SU-DHL-6 (cell line): ENCODE measurements around the gene ANKS1B.

Source experiments
- H2AFZ ChIP-seq: fragments of 200-600 bp; sonication (generic); 2 replicates; pipeline ENCODE4 v1.6.1; 2014; ENCODE audit warnings: low read depth, mild to moderate bottlenecking, moderate library complexity, mixed read lengths, antibody characterized with exemption, low read length; ENCODE audit not compliant: severe bottlenecking
- H3F3A ChIP-seq: fragments of 200-600 bp; shearing (Covaris generic); 2 replicates; pipeline ENCODE4 v1.6.0; 2016; ENCODE audit warnings: antibody characterized with exemption, mild to moderate bottlenecking; ENCODE audit not compliant: insufficient read depth
- H3K27ac ChIP-seq: fragments of 200-600 bp; sonication (generic); 2 replicates; pipeline ENCODE4 v1.5.1; 2016; ENCODE audit warnings: low read depth, mild to moderate bottlenecking, low read length, moderate library complexity, mixed read lengths
- H3K27me3 ChIP-seq: fragments of 200-600 bp; sonication (generic), shearing (Covaris generic); 2 replicates; pipeline ENCODE4 v1.6.0; 2014; ENCODE audit warnings: mild to moderate bottlenecking, low read length
- H3K36me3 ChIP-seq: fragments of 200-600 bp; sonication (generic); 2 replicates; pipeline ENCODE4 v1.6.1; 2014; ENCODE audit warnings: mild to moderate bottlenecking, low read length, mixed read lengths
- H3K4me2 ChIP-seq: fragments of 300-600, 200-600 bp; shearing (Covaris generic), sonication (generic); 2 replicates; pipeline ENCODE4 v1.6.0; 2014; ENCODE audit warnings: low read length, low read depth, mild to moderate bottlenecking; ENCODE audit not compliant: poor library complexity, severe bottlenecking
- H3K4me3 ChIP-seq: fragments of 200-600 bp; sonication (generic); 2 replicates; pipeline ENCODE4 v1.5.1; 2014; ENCODE audit warnings: antibody characterized with exemption, low read length, mild to moderate bottlenecking, mixed read lengths; ENCODE audit not compliant: insufficient read depth, poor library complexity, severe bottlenecking
- H3K79me2 ChIP-seq: fragments of 200-600 bp; sonication (generic); 2 replicates; pipeline ENCODE4 v1.6.1; 2014; ENCODE audit warnings: mild to moderate bottlenecking, low read length, moderate library complexity; ENCODE audit not compliant: insufficient read depth
- H3K9ac ChIP-seq: fragments of 200-600 bp; sonication (generic); 2 replicates; pipeline ENCODE4 v1.7.0; 2014; ENCODE audit warnings: mild to moderate bottlenecking, low read length
- H3K9me2 ChIP-seq: fragments of 200-600 bp; sonication (generic); replicated peaks from 2 replicates; pipeline ENCODE4 v1.6.1; 2014; ENCODE audit warnings: low read length; ENCODE audit not compliant: insufficient read depth
- H3K9me3 ChIP-seq: fragments of 200-600 bp; sonication (generic); 2 replicates; pipeline ENCODE4 v1.6.1; 2014; ENCODE audit warnings: low read length, mixed read lengths; ENCODE audit not compliant: insufficient read depth
- H4K20me1 ChIP-seq: fragments of 200-600 bp; sonication (generic); 2 replicates; pipeline ENCODE4 v1.6.1; 2014; ENCODE audit warnings: low read depth, mild to moderate bottlenecking, antibody characterized with exemption, low read length, moderate library complexity, mixed read lengths
- EZH2phosphoT487 ChIP-seq: fragments of 200-600 bp; sonication (generic), shearing (Covaris generic); conservative IDR thresholded peaks from 2 replicates; pipeline ENCODE4 v1.6.1; 2018; ENCODE audit warnings: mild to moderate bottlenecking, antibody characterized with exemption, low read length, moderate library complexity, mixed read lengths
- TF ChIP-seq, protein P1 (sequence below): fragments of 200-600 bp; sonication (generic); IDR thresholded peaks from one replicate; pipeline ENCODE4 v1.5.1; 2017; ENCODE audit warnings: antibody characterized with exemption, mild to moderate bottlenecking, low read length, moderate library complexity; ENCODE audit not compliant: insufficient read depth, poor library complexity, severe bottlenecking

ANKS1B gene

DNA sequence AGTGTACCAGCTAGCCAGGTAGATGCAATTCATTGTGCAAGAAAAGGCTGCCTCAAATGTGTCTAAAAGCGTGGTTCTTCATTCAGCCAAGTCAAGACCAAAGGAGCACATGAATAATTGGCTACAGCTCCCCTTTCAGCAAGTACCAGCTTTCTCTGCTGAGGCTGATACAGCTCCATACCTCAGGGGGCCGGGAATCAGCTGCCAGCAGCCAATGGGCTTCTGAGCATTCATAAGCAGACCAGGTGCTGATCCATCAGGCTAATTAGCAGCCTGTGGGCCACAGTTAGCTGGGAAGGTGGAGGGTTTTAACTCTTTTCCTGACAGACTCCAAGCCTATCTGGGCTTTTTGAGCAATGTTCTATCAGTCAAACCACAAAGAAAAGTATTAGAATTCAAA lies 1075.0 kb downstream of the ANKS1B start:
- Histone ChIP-seq H3K9ac (no peak overlapping the region), H2AFZ (no peak overlapping the region), H3K4me2 (no peak overlapping the region), H3K27ac (no peak overlapping the region), H3F3A (no peaks in the 10 kb centered on the region), H3K79me2 (no peaks in the 10 kb centered on the region), H4K20me1 (no peaks in the 10 kb centered on the region), H3K36me3 (no peaks in the 10 kb centered on the region), H3K27me3 (no peaks in the 10 kb centered on the region; the same call in 1 of the 2 replicates), H3K4me3 (no peak overlapping the region), H3K9me3 (no peaks in the 10 kb centered on the region), H3K9me2 (no peaks in the 10 kb centered on the region)
- no peak for TF ChIP-seq EZH2phosphoT487
- TF ChIP-seq, protein P1, sequence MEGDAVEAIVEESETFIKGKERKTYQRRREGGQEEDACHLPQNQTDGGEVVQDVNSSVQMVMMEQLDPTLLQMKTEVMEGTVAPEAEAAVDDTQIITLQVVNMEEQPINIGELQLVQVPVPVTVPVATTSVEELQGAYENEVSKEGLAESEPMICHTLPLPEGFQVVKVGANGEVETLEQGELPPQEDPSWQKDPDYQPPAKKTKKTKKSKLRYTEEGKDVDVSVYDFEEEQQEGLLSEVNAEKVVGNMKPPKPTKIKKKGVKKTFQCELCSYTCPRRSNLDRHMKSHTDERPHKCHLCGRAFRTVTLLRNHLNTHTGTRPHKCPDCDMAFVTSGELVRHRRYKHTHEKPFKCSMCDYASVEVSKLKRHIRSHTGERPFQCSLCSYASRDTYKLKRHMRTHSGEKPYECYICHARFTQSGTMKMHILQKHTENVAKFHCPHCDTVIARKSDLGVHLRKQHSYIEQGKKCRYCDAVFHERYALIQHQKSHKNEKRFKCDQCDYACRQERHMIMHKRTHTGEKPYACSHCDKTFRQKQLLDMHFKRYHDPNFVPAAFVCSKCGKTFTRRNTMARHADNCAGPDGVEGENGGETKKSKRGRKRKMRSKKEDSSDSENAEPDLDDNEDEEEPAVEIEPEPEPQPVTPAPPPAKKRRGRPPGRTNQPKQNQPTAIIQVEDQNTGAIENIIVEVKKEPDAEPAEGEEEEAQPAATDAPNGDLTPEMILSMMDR, result no peak

DNA sequence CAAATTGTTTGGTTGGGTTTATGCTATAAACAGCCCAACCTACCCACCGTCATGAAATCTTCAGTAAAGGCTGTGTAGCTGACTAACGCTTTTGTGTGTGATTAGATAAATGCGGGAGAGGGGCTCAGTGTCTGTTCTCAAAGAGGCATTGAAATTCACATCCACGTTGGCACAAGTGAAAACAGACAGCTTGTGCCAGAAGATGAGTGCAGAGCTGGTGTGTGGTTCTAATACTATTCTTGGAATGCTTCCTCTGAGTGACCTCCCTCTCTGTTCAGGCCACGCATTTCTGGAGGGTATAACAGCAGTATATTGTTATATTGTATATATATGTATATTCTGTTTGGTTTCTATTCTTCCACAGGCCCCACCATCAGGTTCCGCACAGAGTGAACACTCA lies 1075.9 kb downstream of the ANKS1B start:
- H2AFZ ChIP-seq, result no peak overlapping the region
- H4K20me1 ChIP-seq, result no peaks in the 10 kb centered on the region
- H3K9ac ChIP-seq, result no peak overlapping the region
- no peak overlapping the region for H3K4me3 ChIP-seq
- no peak overlapping the region for H3K27ac ChIP-seq
- H3K9me2 ChIP-seq, result no peaks in the 10 kb centered on the region
- no peak overlapping the region for H3K4me2 ChIP-seq
- H3F3A ChIP-seq, result no peaks in the 10 kb centered on the region
- no peaks in the 10 kb centered on the region for H3K9me3 ChIP-seq
- no peaks in the 10 kb centered on the region for H3K79me2 ChIP-seq
- no peak for TF ChIP-seq EZH2phosphoT487
- TF ChIP-seq, protein P1, result no peak
- no peaks in the 10 kb centered on the region for H3K36me3 ChIP-seq
- H3K27me3 ChIP-seq, result no peaks in the 10 kb centered on the region; the same call in 1 of the 2 replicates

DNA sequence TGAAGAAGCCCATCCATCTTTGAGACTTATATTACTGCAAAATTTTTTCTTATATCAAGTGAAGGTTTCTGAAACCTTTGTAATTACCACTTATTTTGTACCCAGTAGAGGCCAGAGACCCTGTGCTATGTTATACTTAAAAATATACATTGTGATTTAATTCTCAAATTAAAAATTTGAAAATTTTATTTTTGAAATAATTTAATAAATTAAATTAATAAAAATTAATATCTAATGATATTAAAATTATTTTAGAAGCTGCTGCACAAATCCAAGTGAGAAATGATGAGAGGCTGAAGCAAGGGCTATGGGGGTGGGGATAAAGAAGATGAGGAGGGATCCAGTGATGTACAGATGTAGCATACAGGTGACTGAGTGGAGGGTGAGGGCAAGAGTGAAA lies 1080.9 kb downstream of the ANKS1B start:
- H3K9me3 ChIP-seq, result no peaks in the 10 kb centered on the region
- H2AFZ ChIP-seq, result no peak overlapping the region
- no peaks in the 10 kb centered on the region for H4K20me1 ChIP-seq
- H3K79me2 ChIP-seq, result no peaks in the 10 kb centered on the region
- H3K27me3 ChIP-seq, result no peaks in the 10 kb centered on the region
- H3K9me2 ChIP-seq, result no peaks in the 10 kb centered on the region
- H3K27ac ChIP-seq, result no peak overlapping the region
- H3K36me3 ChIP-seq, result no peaks in the 10 kb centered on the region
- H3F3A ChIP-seq, result no peaks in the 10 kb centered on the region
- H3K4me2 ChIP-seq, result no peak overlapping the region
- TF ChIP-seq EZH2phosphoT487, result no peak
- TF ChIP-seq, protein P1, result no peak
- no peak overlapping the region for H3K4me3 ChIP-seq
- no peak overlapping the region for H3K9ac ChIP-seq
